IMR-90 (cell line): ENCODE data around the gene FAM217B. TPM values are rescaled to one million over a fixed set of nuclear protein-coding genes. Genes with fewer than 3 reads are reported as not detected.

Experiments
- ATAC-seq: fragments of 200-7000 bp; cut with Tn5 transposase; 2 replicates; pipeline ENCODE4 v1.9.1; 2020; ENCODE audit warnings: low read depth, mild to moderate bottlenecking, moderate library complexity
- BruUV-seq: library from RNA; stranded (reverse); fragments of 400-500 nt; replicated peaks from 2 replicates; lab custom pipeline; 2021; lab: Mats Ljungman, UMichigan
- CTCF ChIA-PET: fragments of 300-600 bp; formaldehyde crosslinking; extraction: SDS; loops from one replicate; lab custom pipeline; 2021; ENCODE audit warnings: antibody characterized with exemption; lab: Yijun Ruan, JAX
- POLR2A ChIA-PET: fragments of 300-600 bp; sonication (Branson Sonifier 250); formaldehyde crosslinking; loops from one replicate; lab custom pipeline; 2022; ENCODE audit warnings: antibody characterized with exemption; ENCODE audit not compliant: unreplicated experiment; lab: Charles Lee
- DNase-seq: peaks from one replicate; pipeline ENCODE4 v3.0.0; 2013
- H2AFZ ChIP-seq: replicated peaks from 2 replicates; pipeline ENCODE3; 2013; ENCODE audit warnings: low read length, mild to moderate bottlenecking; ENCODE audit not compliant: poor library complexity
- H2AK5ac ChIP-seq: 2 replicates; pipeline ENCODE4 v1.6.1; 2013; ENCODE audit warnings: low read depth, low read length, inconsistent platforms
- H2AK9ac ChIP-seq: replicated peaks from 2 replicates; pipeline ENCODE3; 2013; ENCODE audit warnings: mild to moderate bottlenecking, low read depth, low read length, moderate library complexity; ENCODE audit not compliant: poor library complexity
- H2BK120ac ChIP-seq: 2 replicates; pipeline ENCODE4 v1.6.1; 2013; ENCODE audit warnings: low read depth, low read length, inconsistent platforms
- H2BK15ac ChIP-seq: 3 replicates; pipeline ENCODE4 v1.6.1; 2013; ENCODE audit warnings: low read depth, low read length, inconsistent platforms
- H2BK20ac ChIP-seq: 2 replicates; pipeline ENCODE4 v1.6.1; 2013; ENCODE audit warnings: low read depth, mild to moderate bottlenecking, inconsistent platforms, low read length, moderate library complexity
- H2BK5ac ChIP-seq: 2 replicates; pipeline ENCODE4 v1.6.1; 2013; ENCODE audit warnings: mild to moderate bottlenecking, low read depth, low read length, inconsistent platforms; ENCODE audit not compliant: poor library complexity, severe bottlenecking
- H3K14ac ChIP-seq: replicated peaks from 2 replicates; pipeline ENCODE4 v1.6.1; 2013; ENCODE audit warnings: low read depth, low read length, inconsistent platforms
- H3K18ac ChIP-seq: 2 replicates; pipeline ENCODE4 v1.6.1; 2013; ENCODE audit warnings: low read depth, low read length, control low read depth
- H3K23ac ChIP-seq: 2 replicates; pipeline ENCODE4 v1.6.1; 2013; ENCODE audit warnings: low read depth, low read length, inconsistent platforms
- H3K27ac ChIP-seq: 2 replicates; pipeline ENCODE4 v1.5.1; 2013; ENCODE audit warnings: mild to moderate bottlenecking, control low read depth, low read length; ENCODE audit not compliant: insufficient read depth
- H3K27me3 ChIP-seq: 2 replicates; pipeline ENCODE4 v1.6.1; 2013; ENCODE audit warnings: low read length; ENCODE audit not compliant: control insufficient read depth, insufficient read depth
- H3K36me3 ChIP-seq: 2 replicates; pipeline ENCODE4 v1.6.1; 2013; ENCODE audit warnings: low read length, mixed read lengths; ENCODE audit not compliant: control insufficient read depth, insufficient read depth
- H3K4ac ChIP-seq: 2 replicates; pipeline ENCODE4 v1.6.1; 2013; ENCODE audit warnings: low read depth, low read length, inconsistent platforms
- H3K4me1 ChIP-seq: 2 replicates; pipeline ENCODE4 v1.6.1; 2013; ENCODE audit warnings: low read length, mixed read lengths; ENCODE audit not compliant: control insufficient read depth, insufficient read depth
- H3K4me2 ChIP-seq: 2 replicates; pipeline ENCODE4 v1.6.1; 2013; ENCODE audit warnings: low read depth, mild to moderate bottlenecking, control low read depth, low read length, moderate library complexity
- H3K4me3 ChIP-seq: 2 replicates; pipeline ENCODE4 v1.5.1; 2013; ENCODE audit warnings: low read depth, mild to moderate bottlenecking, control low read depth, low read length, moderate library complexity; ENCODE audit not compliant: insufficient read depth
- H3K56ac ChIP-seq: 2 replicates; pipeline ENCODE4 v1.6.1; 2013; ENCODE audit warnings: low read length, inconsistent platforms; ENCODE audit not compliant: insufficient read depth; ENCODE audit errors: extremely low read depth
- H3K79me1 ChIP-seq, 2 experiments: 2 replicates each; pipeline ENCODE4 v1.6.1; 2013; ENCODE audit warnings: low read length in 2 of 2, inconsistent platforms in 1 of 2, low read depth in 1 of 2
- H3K9ac ChIP-seq: 2 replicates; pipeline ENCODE4 v1.6.1; 2013; ENCODE audit warnings: low read depth, low read length, control low read depth
- H3K9me1 ChIP-seq: 2 replicates; pipeline ENCODE4 v1.6.1; 2013; ENCODE audit warnings: low read length, inconsistent platforms; ENCODE audit not compliant: insufficient read depth
- H3K9me3 ChIP-seq: 2 replicates; pipeline ENCODE4 v1.6.1; 2013; ENCODE audit warnings: low read length; ENCODE audit not compliant: control insufficient read depth, insufficient read depth
- H4K20me1 ChIP-seq: 2 replicates; pipeline ENCODE4 v1.6.1; 2013; ENCODE audit warnings: low read length, inconsistent platforms; ENCODE audit not compliant: insufficient read depth
- H4K5ac ChIP-seq: 2 replicates; pipeline ENCODE4 v1.6.1; 2013; ENCODE audit warnings: mild to moderate bottlenecking, low read depth, low read length, control low read depth
- H4K8ac ChIP-seq, 2 experiments: 2 replicates each; pipeline ENCODE4 v1.6.1; 2013; ENCODE audit warnings: low read depth in 2 of 2, low read length in 2 of 2, control low read depth in 1 of 2, inconsistent platforms in 1 of 2
- H4K91ac ChIP-seq: 2 replicates; pipeline ENCODE4 v1.6.1; 2013; ENCODE audit warnings: low read depth, low read length, inconsistent platforms; ENCODE audit not compliant: insufficient read depth
- BHLHE40 ChIP-seq: fragments of 150-350 bp; IDR thresholded peaks from 2 replicates; pipeline ENCODE4 v1.6.1; 2016; ENCODE audit warnings: mild to moderate bottlenecking, low read depth, low read length
- CEBPB ChIP-seq: IDR thresholded peaks from 2 replicates; pipeline ENCODE4 v1.6.1; 2012; ENCODE audit warnings: low read depth, low read length, improper control_type of control experiment
- CHD1 ChIP-seq: IDR thresholded peaks from 2 replicates; pipeline ENCODE4 v1.6.1; 2012; ENCODE audit warnings: low read depth, low read length, improper control_type of control experiment
- FOS ChIP-seq: fragments of 150-350 bp; IDR thresholded peaks from 2 replicates; pipeline ENCODE4 v1.6.1; 2016; ENCODE audit warnings: low read depth, low read length
- MAFK ChIP-seq: IDR thresholded peaks from 2 replicates; pipeline ENCODE4 v1.6.1; 2012; ENCODE audit warnings: low read depth, low read length, improper control_type of control experiment
- MAZ ChIP-seq: IDR thresholded peaks from 2 replicates; pipeline ENCODE4 v1.6.1; 2012; ENCODE audit warnings: low read depth, mild to moderate bottlenecking, low read length, improper control_type of control experiment, moderate library complexity, borderline replicate concordance
- MXI1 ChIP-seq: IDR thresholded peaks from 2 replicates; pipeline ENCODE4 v1.6.1; 2012; ENCODE audit warnings: low read depth, mild to moderate bottlenecking, low read length, moderate library complexity, borderline replicate concordance
- NFE2L2 ChIP-seq: fragments of 150-350 bp; IDR thresholded peaks from 2 replicates; pipeline ENCODE4 v1.6.1; 2016; ENCODE audit warnings: low read depth, mild to moderate bottlenecking, low read length
- POLR2A ChIP-seq: IDR thresholded peaks from 2 replicates; pipeline ENCODE4 v1.6.1; 2012; ENCODE audit warnings: mild to moderate bottlenecking, low read depth, low read length
- RAD21 ChIP-seq: IDR thresholded peaks from 2 replicates; pipeline ENCODE4 v1.6.1; 2012; ENCODE audit warnings: low read length, improper control_type of control experiment
- RCOR1 ChIP-seq: IDR thresholded peaks from 2 replicates; pipeline ENCODE4 v1.6.1; 2012; ENCODE audit warnings: mild to moderate bottlenecking, low read length, improper control_type of control experiment; ENCODE audit not compliant: insufficient replicate concordance
- RFX5 ChIP-seq: IDR thresholded peaks from 2 replicates; pipeline ENCODE4 v1.8.0; 2012; ENCODE audit warnings: low read depth, mild to moderate bottlenecking, low read length, moderate library complexity
- SMC3 ChIP-seq: fragments of 150-350 bp; IDR thresholded peaks from 2 replicates; pipeline ENCODE4 v1.6.1; 2016; ENCODE audit warnings: low read depth, mild to moderate bottlenecking, antibody characterized with exemption, low read length, moderate library complexity
- WGBS, 2 experiments: methylation state at CpG; one replicate each; pipeline versions ENCODE4 v1.1.5 to v1.1.7; 2013; ENCODE audit warnings: missing lambda C conversion rate in 2 of 2; ENCODE audit not compliant: insufficient read length in 1 of 2; ENCODE audit errors: extremely low coverage in 2 of 2; 5-methylcytosine and 5-hydroxymethylcytosine counted together
- dilution Hi-C: fragments of 300-500 bp; cut with HindIII; formaldehyde crosslinking; loops from one replicate; pipeline ENCODE4 v1.14.3; 2018; ENCODE audit warnings: low sequenced_read_pairs; ENCODE audit not compliant: unreplicated experiment
- in situ Hi-C: fragments of 300-500 bp; cut with MboI; formaldehyde crosslinking; loops from 3 replicates; pipeline ENCODE4 v1.14.3; 2019; ENCODE audit warnings: low sequenced_read_pairs, inconsistent platforms, mixed read lengths
- intact Hi-C: fragments of 100-400 bp; cut with micrococcal nuclease; formaldehyde crosslinking; loops from 2 replicates; pipeline ENCODE4 v1.10.0; 2022
- polyA plus RNA-seq, 3 experiments: library from polyadenylated mRNA; depleted of rRNA; stranded (reverse); fragments of >200 nt; gene quantifications; 2 replicates each; pipeline ENCODE4 v1.2.3, GENCODE V29; 2012; ENCODE audit warnings: low replicate concordance in 1 of 3
- total RNA-seq: library from RNA; depleted of rRNA; stranded (reverse); fragments of >200 nt; gene quantifications from 2 replicates; pipeline ENCODE4 v1.2.3, GENCODE V29; 2012
- TF ChIP-seq, protein P1 (sequence below): fragments of 150-350 bp; IDR thresholded peaks from 2 replicates; pipeline ENCODE4 v1.6.1; 2016; ENCODE audit warnings: low read depth, mild to moderate bottlenecking, low read length, moderate library complexity, borderline replicate concordance
- TF ChIP-seq, protein P2 (sequence below): fragments of 150-350 bp; IDR thresholded peaks from 2 replicates; pipeline ENCODE4 v1.6.1; 2017; ENCODE audit warnings: mild to moderate bottlenecking, antibody characterized with exemption, low read length, low read depth
- TF ChIP-seq, protein P3 (sequence below): conservative IDR thresholded peaks from 2 replicates; pipeline ENCODE4 v1.5.1; 2012; ENCODE audit warnings: mild to moderate bottlenecking, low read depth, low read length, improper control_type of control experiment

The FAM217B gene
- total and polyA plus RNA-seq, 2 of the 4 experiments (the other 2 are of a cell fraction): 3.0 to 3.9 TPM

DNA sequence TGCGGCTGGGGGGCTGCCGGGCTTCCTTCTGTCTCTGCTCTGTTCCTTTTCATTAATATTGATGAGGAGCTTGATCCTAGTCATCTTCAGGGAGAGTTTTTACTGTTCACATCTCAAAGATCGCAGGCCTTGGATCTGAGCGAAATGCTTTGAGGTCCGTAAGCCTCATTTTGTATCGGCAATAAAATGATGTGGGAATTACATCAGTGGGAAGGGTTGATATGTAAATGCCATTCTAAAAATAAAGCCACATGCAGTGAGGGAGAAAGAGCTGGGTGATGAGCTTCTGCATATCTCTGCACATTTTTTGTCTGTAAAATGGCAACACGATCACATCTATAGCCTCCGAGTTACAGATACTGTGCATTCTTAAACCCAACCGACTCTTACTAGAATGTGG lies 42.9 kb downstream of the FAM217B start:
- no peak overlapping the region for H4K91ac ChIP-seq
- DNase-seq (no peak), ATAC-seq (no peak)
- H4K8ac ChIP-seq: no peak overlapping the region
- no peaks in the 10 kb centered on the region for H3K79me1 ChIP-seq
- H3K9ac ChIP-seq: no peak overlapping the region
- no peak overlapping the region for H2AK5ac ChIP-seq
- intact Hi-C loops: no loop called here
- dilution Hi-C loops: no loop called here
- TF ChIP-seq, protein P1, sequence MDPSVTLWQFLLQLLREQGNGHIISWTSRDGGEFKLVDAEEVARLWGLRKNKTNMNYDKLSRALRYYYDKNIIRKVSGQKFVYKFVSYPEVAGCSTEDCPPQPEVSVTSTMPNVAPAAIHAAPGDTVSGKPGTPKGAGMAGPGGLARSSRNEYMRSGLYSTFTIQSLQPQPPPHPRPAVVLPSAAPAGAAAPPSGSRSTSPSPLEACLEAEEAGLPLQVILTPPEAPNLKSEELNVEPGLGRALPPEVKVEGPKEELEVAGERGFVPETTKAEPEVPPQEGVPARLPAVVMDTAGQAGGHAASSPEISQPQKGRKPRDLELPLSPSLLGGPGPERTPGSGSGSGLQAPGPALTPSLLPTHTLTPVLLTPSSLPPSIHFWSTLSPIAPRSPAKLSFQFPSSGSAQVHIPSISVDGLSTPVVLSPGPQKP: no peak
- TF ChIP-seq MXI1 (no peak), BHLHE40 (no peak), RCOR1 (no peak), NFE2L2 (no peak), CEBPB (no peak), SMC3 (no peak), RFX5 (no peak), MAFK (no peak), CHD1 (no peak), POLR2A (no peak), MAZ (no peak), RAD21 (no peak), FOS (no peak)
- TF ChIP-seq, protein P2, sequence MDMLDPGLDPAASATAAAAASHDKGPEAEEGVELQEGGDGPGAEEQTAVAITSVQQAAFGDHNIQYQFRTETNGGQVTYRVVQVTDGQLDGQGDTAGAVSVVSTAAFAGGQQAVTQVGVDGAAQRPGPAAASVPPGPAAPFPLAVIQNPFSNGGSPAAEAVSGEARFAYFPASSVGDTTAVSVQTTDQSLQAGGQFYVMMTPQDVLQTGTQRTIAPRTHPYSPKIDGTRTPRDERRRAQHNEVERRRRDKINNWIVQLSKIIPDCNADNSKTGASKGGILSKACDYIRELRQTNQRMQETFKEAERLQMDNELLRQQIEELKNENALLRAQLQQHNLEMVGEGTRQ: no peak
- TF ChIP-seq, protein P3, sequence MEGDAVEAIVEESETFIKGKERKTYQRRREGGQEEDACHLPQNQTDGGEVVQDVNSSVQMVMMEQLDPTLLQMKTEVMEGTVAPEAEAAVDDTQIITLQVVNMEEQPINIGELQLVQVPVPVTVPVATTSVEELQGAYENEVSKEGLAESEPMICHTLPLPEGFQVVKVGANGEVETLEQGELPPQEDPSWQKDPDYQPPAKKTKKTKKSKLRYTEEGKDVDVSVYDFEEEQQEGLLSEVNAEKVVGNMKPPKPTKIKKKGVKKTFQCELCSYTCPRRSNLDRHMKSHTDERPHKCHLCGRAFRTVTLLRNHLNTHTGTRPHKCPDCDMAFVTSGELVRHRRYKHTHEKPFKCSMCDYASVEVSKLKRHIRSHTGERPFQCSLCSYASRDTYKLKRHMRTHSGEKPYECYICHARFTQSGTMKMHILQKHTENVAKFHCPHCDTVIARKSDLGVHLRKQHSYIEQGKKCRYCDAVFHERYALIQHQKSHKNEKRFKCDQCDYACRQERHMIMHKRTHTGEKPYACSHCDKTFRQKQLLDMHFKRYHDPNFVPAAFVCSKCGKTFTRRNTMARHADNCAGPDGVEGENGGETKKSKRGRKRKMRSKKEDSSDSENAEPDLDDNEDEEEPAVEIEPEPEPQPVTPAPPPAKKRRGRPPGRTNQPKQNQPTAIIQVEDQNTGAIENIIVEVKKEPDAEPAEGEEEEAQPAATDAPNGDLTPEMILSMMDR: no peak
- H3K27me3 ChIP-seq: peaks cover 2% of the 10 kb centered on the region; the same call in 1 of the 2 replicates
- ChIA-PET POLR2A (no interaction called here), CTCF (no interaction called here)
- no peak overlapping the region for H2AK9ac ChIP-seq
- no peak overlapping the region for H2AFZ ChIP-seq
- no peak overlapping the region for H3K14ac ChIP-seq
- H2BK120ac ChIP-seq: no peak overlapping the region
- H3K56ac ChIP-seq: no peak overlapping the region
- no peaks in the 10 kb centered on the region for H4K20me1 ChIP-seq
- H3K9me1 ChIP-seq: no peaks in the 10 kb centered on the region
- no peak overlapping the region for H3K4me3 ChIP-seq
- no peak overlapping the region for H3K18ac ChIP-seq
- H2BK20ac ChIP-seq: no peak overlapping the region
- H3K9me3 ChIP-seq: no peaks in the 10 kb centered on the region
- H3K4ac ChIP-seq: no peak overlapping the region
- BruUV-seq: no TSS peak
- H3K4me2 ChIP-seq: no peak overlapping the region
- no peak overlapping the region for H2BK15ac ChIP-seq
- no peaks in the 10 kb centered on the region for H3K36me3 ChIP-seq
- no CpG with 5 or more reads among the region's 9 CpGs for WGBS, 2 experiments
- H3K4me1 ChIP-seq: no peaks in the 10 kb centered on the region
- no peak overlapping the region for H3K23ac ChIP-seq
- no peak overlapping the region for H4K5ac ChIP-seq
- in situ Hi-C loops: no loop called here
- no peak overlapping the region for H2BK5ac ChIP-seq
- no peak overlapping the region for H3K27ac ChIP-seq
